GM12865 (cell line): Measurements from ENCODE around the gene SCLY.

Source experiments
- DNase-seq: peaks from one replicate; pipeline ENCODE4 v3.0.0; 2010; ENCODE audit warnings: low read depth
- H3K4me3 ChIP-seq: 2 replicates; pipeline ENCODE4 v1.5.1; 2011; ENCODE audit warnings: mild to moderate bottlenecking, low read depth, low read length, control low read depth
- TF ChIP-seq, protein P1 (sequence below): IDR thresholded peaks from 2 replicates; pipeline ENCODE4 v1.5.1; 2011; ENCODE audit warnings: low read length, control low read depth, low read depth, inconsistent platforms; ENCODE audit not compliant: insufficient read depth; ENCODE audit errors: missing control alignments

SCLY gene, protein sequence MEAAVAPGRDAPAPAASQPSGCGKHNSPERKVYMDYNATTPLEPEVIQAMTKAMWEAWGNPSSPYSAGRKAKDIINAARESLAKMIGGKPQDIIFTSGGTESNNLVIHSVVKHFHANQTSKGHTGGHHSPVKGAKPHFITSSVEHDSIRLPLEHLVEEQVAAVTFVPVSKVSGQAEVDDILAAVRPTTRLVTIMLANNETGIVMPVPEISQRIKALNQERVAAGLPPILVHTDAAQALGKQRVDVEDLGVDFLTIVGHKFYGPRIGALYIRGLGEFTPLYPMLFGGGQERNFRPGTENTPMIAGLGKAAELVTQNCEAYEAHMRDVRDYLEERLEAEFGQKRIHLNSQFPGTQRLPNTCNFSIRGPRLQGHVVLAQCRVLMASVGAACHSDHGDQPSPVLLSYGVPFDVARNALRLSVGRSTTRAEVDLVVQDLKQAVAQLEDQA

DNA sequence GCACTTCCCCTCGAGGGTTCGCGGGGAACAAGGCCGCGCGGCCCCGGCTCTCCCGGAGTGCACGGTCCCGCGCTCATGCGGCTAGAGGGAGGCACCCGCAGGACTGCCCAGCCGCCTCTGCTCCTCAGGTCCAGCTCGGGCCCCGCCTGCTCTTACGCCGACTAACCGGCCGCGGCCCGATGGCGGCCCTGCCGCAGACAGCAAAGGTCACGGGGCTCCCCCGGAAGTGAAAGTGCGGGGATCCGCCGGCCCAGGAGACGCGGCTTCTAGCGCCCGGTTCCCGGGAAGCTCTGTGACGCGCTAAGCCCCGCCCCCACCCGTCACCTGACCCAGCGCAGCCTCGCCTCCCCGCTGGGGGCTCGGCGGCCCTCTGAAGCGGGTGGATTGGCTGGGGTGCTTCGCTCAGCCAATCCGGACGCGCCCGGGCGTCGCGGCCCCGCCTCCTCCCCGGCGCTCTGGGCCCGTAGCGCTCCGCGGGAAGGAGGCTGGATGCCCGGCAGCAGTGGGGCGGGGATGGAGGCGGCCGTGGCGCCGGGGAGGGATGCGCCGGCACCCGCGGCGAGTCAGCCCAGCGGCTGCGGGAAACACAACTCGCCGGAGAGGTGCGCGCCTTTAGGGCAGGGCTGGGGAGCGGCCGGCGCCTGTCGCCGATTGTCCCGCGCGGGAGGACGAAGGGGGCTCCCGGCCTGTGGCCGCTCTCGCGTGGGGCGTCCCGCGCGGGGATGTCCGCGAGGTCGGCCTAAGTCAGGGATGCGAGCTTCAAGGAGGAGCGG lies at the start of gene SCLY:
SCLY (plus strand) TSS at position 460 of the 773 bp plus-strand sequence; CDS start at position 514, 54 bp downstream.
- TF ChIP-seq, protein P1, sequence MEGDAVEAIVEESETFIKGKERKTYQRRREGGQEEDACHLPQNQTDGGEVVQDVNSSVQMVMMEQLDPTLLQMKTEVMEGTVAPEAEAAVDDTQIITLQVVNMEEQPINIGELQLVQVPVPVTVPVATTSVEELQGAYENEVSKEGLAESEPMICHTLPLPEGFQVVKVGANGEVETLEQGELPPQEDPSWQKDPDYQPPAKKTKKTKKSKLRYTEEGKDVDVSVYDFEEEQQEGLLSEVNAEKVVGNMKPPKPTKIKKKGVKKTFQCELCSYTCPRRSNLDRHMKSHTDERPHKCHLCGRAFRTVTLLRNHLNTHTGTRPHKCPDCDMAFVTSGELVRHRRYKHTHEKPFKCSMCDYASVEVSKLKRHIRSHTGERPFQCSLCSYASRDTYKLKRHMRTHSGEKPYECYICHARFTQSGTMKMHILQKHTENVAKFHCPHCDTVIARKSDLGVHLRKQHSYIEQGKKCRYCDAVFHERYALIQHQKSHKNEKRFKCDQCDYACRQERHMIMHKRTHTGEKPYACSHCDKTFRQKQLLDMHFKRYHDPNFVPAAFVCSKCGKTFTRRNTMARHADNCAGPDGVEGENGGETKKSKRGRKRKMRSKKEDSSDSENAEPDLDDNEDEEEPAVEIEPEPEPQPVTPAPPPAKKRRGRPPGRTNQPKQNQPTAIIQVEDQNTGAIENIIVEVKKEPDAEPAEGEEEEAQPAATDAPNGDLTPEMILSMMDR, result no peak
- peak; percentile 98 for DNase-seq
- H3K4me3 ChIP-seq, result peak within 1 kb of the TSS; percentile 96

DNA sequence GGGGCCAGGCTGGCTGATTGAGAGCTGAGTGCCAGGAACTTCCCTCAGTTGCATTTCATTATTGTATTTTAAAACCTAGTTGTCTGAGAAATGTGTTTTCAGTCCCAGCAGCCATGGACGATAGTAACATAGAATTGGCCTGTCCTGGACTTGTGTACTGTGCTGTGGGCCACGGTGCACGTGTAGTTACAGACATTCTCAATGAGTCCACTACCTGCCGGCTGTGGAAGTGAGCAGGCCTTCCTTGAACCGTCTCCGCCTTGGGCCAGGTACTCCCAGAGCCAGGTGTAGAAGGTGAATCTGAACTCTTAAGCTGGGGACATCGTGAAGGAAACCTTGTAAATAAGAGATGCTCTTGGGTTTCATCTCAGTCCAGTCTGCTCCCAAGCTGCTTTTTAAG lies 47.0 kb upstream of the SCLY start:
- TF ChIP-seq, protein P1, result no peak
- DNase-seq, result no peak
- H3K4me3 ChIP-seq, result no peak overlapping the region

DNA sequence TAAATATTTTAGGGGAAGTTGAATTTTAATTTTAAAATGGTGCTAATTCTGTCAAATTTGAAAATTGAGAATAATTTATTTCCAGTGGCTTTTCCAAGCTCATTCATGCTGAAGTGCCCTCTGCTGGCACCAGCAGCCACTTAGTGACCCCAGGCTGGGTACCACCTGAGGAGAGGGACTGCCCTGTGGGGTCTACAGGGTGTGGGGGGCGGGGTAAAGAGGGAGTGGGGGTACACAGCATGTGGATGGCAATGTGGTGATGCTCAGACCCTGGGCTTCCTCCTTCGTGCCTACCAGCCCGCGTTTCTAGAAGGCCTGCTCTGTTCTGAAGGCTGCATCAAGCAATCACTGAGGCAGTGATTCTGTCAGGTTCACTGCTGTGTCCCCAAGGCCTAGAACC lies 45.1 kb upstream of the SCLY start:
- DNase-seq, result no peak
- TF ChIP-seq, protein P1, result peak; percentile 21

DNA sequence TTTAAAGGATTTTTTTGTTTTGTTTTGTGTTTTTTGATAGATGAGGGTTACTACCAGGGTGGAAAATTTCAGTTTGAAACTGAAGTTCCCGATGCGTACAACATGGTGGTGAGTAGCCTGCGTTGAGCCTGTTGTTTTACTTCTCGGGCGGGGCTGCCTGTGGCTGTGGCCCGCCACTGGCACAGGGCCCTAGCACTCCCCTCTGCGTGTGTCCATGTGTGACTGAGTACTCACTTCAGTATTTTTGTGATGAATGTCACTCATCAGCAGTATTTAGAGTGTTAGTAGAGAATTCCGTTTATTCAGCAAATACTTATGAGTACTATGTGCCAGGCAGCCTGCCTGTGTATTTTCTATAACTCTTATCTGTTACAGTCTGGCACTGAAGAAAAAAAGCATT lies 44.3 kb upstream of the SCLY start:
- TF ChIP-seq, protein P1, result no peak
- no peak overlapping the region for H3K4me3 ChIP-seq
- DNase-seq, result no peak

More for the DNA sequence above, 45.1 kb upstream of the SCLY start:
- no peak overlapping the region for H3K4me3 ChIP-seq

DNA sequence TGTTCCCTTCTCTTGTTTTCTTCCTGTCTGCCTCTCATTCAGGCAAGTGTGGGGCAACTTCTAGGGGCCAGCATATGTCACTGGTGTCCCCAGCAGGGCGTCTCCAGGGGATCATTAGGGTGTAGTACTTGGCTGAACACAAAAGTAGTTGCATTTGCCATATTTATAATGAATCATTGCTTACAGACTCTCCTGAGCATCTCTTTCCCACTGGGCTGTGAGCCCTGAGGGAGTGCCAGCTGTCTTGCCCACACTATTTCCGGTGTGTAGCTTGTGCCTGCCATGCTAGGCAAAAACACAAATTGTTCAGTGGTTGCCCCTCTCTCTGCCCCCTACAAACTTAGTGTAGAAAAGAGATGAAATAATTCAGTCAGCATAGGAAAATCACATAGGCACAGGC lies 40.8 kb upstream of the SCLY start:
- DNase-seq, result no peak
- no peak overlapping the region for H3K4me3 ChIP-seq
- TF ChIP-seq, protein P1, result no peak

DNA sequence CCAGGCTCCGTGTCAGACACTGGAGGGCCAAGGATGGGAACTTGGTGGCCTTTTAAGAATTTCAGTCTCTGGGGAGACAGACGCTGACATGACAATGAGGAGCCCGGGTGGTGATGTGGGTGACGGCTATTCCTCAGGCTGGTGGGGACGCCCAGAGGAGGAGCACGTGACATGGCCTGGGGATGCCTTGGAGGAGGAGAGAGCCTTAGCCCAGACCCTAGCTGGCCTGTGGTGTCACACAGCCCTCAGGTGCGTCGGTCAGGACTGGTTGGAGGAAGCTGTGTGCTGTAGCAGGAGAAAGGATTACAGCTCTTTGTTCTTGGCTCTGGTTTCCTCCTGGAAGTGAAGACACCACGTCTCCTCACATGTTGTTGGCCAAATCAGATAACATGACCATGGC lies 40.0 kb upstream of the SCLY start:
- TF ChIP-seq, protein P1, result no peak
- H3K4me3 ChIP-seq, result no peak overlapping the region
- no peak for DNase-seq
